Heart right ventricle (tissue), 16 donors: ENCODE data around the gene NECAB2. TPM values are rescaled to one million over a fixed set of nuclear protein-coding genes. Genes with fewer than 3 reads are reported as not detected.

Source experiments
- ATAC-seq, 8 donors: fragments of 200-7000 bp; cut with Tn5 transposase; one replicate each; pipeline ENCODE4 v1.9.1; 2020; ENCODE audit warnings: mild to moderate bottlenecking in 8 of 8, moderate library complexity in 8 of 8, moderate number of reproducible peaks in 1 of 8
- DNase-seq, 2 donors: peaks; one replicate each; pipeline ENCODE4 v3.0.0-alpha.2; 2020
- H3K27ac ChIP-seq, 10 donors: fragments of 200-600 bp; sonication (generic) in 2 of 10; one replicate each; pipeline versions ENCODE4 v1.5.0 to v1.8.0; 2020 to 2022; ENCODE audit warnings: mild to moderate bottlenecking in 3 of 10
- H3K27me3 ChIP-seq, 7 donors: fragments of 200-600 bp; one replicate each; pipeline ENCODE4 v1.8.0; 2021 to 2022; ENCODE audit warnings: mild to moderate bottlenecking in 2 of 7
- H3K36me3 ChIP-seq, 9 donors: fragments of 200-600 bp; sonication (generic) in 1 of 9; one replicate each; pipeline versions ENCODE4 v1.5.0 to v1.8.0; 2020 to 2022; ENCODE audit warnings: mild to moderate bottlenecking in 2 of 9
- H3K4me1 ChIP-seq, 9 donors: fragments of 200-600 bp; sonication (generic) in 1 of 9; one replicate each; pipeline versions ENCODE4 v1.5.0 to v1.8.0; 2020 to 2022; ENCODE audit warnings: mild to moderate bottlenecking in 4 of 9
- H3K4me3 ChIP-seq, 10 donors: fragments of 200-600 bp; sonication (generic) in 2 of 10; one replicate each; pipeline versions ENCODE4 v1.5.0 to v1.8.0; 2020 to 2022; ENCODE audit warnings: mild to moderate bottlenecking in 7 of 10, moderate library complexity in 2 of 10
- H3K9me3 ChIP-seq, 11 donors: fragments of 200-600 bp in 10 of 11; sonication (generic) in 2 of 11; one replicate each; pipeline versions ENCODE4 v1.5.0 to v1.8.0; 2013 to 2022; ENCODE audit warnings: mild to moderate bottlenecking in 2 of 11, control low read depth in 1 of 11, moderate library complexity in 1 of 11
- CTCF ChIP-seq, 9 donors: fragments of 200-600 bp; sonication (generic) in 2 of 9; IDR thresholded peaks; one replicate each; pipeline versions ENCODE4 v1.5.0 to v1.8.0; 2021 to 2022; ENCODE audit warnings: antibody characterized with exemption in 9 of 9, mild to moderate bottlenecking in 5 of 9, moderate library complexity in 1 of 9
- WGBS, 2 donors: extraction: QIAGEN DNeasy Blood & Tissue Kit; methylation state at CpG; one replicate each; pipeline ENCODE4 v1.1.7; 2013; ENCODE audit warnings: inconsistent platforms in 1 of 2; 5-methylcytosine and 5-hydroxymethylcytosine counted together
- intact Hi-C, 10 donors: fragments of 100-400 bp; cut with DNase I; formaldehyde crosslinking; loops; one replicate each; pipeline versions ENCODE4 v1.11.1 to v1.14.2; 2022
- polyA plus RNA-seq, 2 donors: library from polyadenylated mRNA; stranded (reverse); fragments of 200-250 nt; gene quantifications; one replicate each; pipeline ENCODE4 v1.2.3, GENCODE V29; 2013
- total RNA-seq, 10 donors: library from RNA; stranded (reverse); fragmentation: NEBNext Ultra II Directional in 3 of 10; extraction: Animal tissue kit (Norgen Biotek cat#: 25700) in 3 of 10; gene quantifications; one replicate each; pipeline versions ENCODE4 v1.2.1 to v1.2.4, GENCODE V29; 2021 to 2023
- donor health status: Arrhythmogenic right ventricular cardiomyopathy.
- donor health status: ischemic (EF 13 %, LVEDD 7.1; RV severe dilation, severe dysfunction).
- donor health status: healthy with polysubstance abuse.
- donor health status: DM: no; HTN: yes; CAD: no.
- donor health status: DM: no; HTN: no; CAD: no.
- donor health status: ischemic (EF 25% LVEDD 6.9; RV normal size, moderate dysfunction).
- donor health status: ischemic (EF 25% LVEDD 5.7; RV mildly dilated, moderate dysfunction).
- donor health status: healthy.
- donor health status: DM: yes; HTN: yes; CAD: no.
- donor health status: Ischemic cardiomyopathy.
- donor health status: ischemic (EF 35%, LVEDD 5.7; RV mildly dilated, moderate dysfunction).
- donor health status: nonischemic (EF 11% LVEDD 7.7; RV severe dilation, severe dysfunction).
- donor health status: DM: yes; HTN: yes; CAD: no.
- donor health status: PGD.
- donor health status: ischemic (EF 29% LVEDD 5.4; RV normal size, mild dysfunction).
- donor health status: nonischemic (EF 23%, LVEDD 6.1; RV moderate dilation, normal function).

The NECAB2 gene
- total and polyA plus RNA-seq, 12 donors = 0.32 to 3.2 (median 1.0) TPM

- no peak overlapping the region for H3K4me3 ChIP-seq
- 64 to 71% methylated on average over 11 of the region's 11 CpGs for WGBS, 2 donors
- DNase-seq = no peak
- peaks cover 0 to 9% (median 0%) of the 10 kb centered on the region in 9 donors for H3K4me1 ChIP-seq
- intact Hi-C loops = no loop called here
- TF ChIP-seq CTCF (IDR thresholded peaks at IDR 0.05) = no peak
- H3K27me3 ChIP-seq = peaks cover 0 to 28% (median 0%) of the 10 kb centered on the region in 7 donors
- no peak for ATAC-seq
- H3K36me3 ChIP-seq = no peaks in the 10 kb centered on the region
- peaks cover 0 to 36% (median 3%) of the 10 kb centered on the region in 11 donors for H3K9me3 ChIP-seq
- H3K27ac ChIP-seq = no peak overlapping the region
These were observed 54.6 kb downstream of the NECAB2 start for GRCh38 chr16:84022644-84023043.

GRCh38 chr16:84024854-84025253, 56.8 kb downstream of the NECAB2 start:
- peaks cover 0 to 7% (median 0%) of the 10 kb centered on the region in 9 donors for H3K4me1 ChIP-seq
- H3K27ac ChIP-seq = no peak overlapping the region
- peaks cover 0 to 28% (median 3%) of the 10 kb centered on the region in 11 donors for H3K9me3 ChIP-seq
- WGBS, 2 donors = 64 to 75% methylated on average over 9 of the region's 9 CpGs
- DNase-seq = no peak
- intact Hi-C loops = no loop called here
- ATAC-seq = peak in 1 of 8 donors; percentile 14
- TF ChIP-seq CTCF (IDR thresholded peaks at IDR 0.05) = no peak
- H3K27me3 ChIP-seq = peaks cover 0 to 35% (median 0%) of the 10 kb centered on the region in 7 donors
- H3K4me3 ChIP-seq = no peak overlapping the region
- H3K36me3 ChIP-seq = no peaks in the 10 kb centered on the region

GRCh38 chr16:84026606-84027005, 58.6 kb downstream of the NECAB2 start:
- peaks cover 0 to 7% (median 0%) of the 10 kb centered on the region in 9 donors for H3K4me1 ChIP-seq
- ATAC-seq = no peak
- H3K9me3 ChIP-seq = peaks cover 0 to 11% (median 2%) of the 10 kb centered on the region in 11 donors
- no peak for TF ChIP-seq CTCF (IDR thresholded peaks at IDR 0.05)
- no peak for DNase-seq
- no peak overlapping the region for H3K27ac ChIP-seq
- no peak overlapping the region for H3K4me3 ChIP-seq
- H3K36me3 ChIP-seq = no peaks in the 10 kb centered on the region
- WGBS, 2 donors = 83 to 85% methylated on average over 10 of the region's 10 CpGs
- intact Hi-C loops = no loop called here
- H3K27me3 ChIP-seq = peaks cover 0 to 39% (median 0%) of the 10 kb centered on the region in 7 donors

- DNase-seq (no peak), ATAC-seq (no peak)
- H3K4me1 ChIP-seq = peaks cover 0 to 7% (median 0%) of the 10 kb centered on the region in 9 donors
- no peak overlapping the region for H3K27ac ChIP-seq
- H3K4me3 ChIP-seq = no peak overlapping the region
- no peaks in the 10 kb centered on the region for H3K36me3 ChIP-seq
- peaks cover 0 to 49% (median 0%) of the 10 kb centered on the region in 7 donors for H3K27me3 ChIP-seq
- intact Hi-C loops = no loop called here
- TF ChIP-seq CTCF (IDR thresholded peaks at IDR 0.05) = no peak
- H3K9me3 ChIP-seq = peaks cover 0 to under 1% (median 0%) of the 10 kb centered on the region in 11 donors
- WGBS, 2 donors = 66 to 72% methylated on average over 15 of the region's 15 CpGs
These were observed 59.6 kb downstream of the NECAB2 start for GRCh38 chr16:84027625-84028024.
